ENCODE results near the gene WNT5A. TPM values are rescaled to one million over a fixed set of nuclear protein-coding genes. Genes with fewer than 3 reads are reported as not detected.

The WNT5A gene
- total RNA-seq, 2 experiments from 2014 or later = not detected

- DNase-seq = no peak
- Mint-ChIP-seq H3K4me1 (peaks cover 15% of the 10 kb centered on the region), H3K27ac (no peak overlapping the region), H3K4me3 (no peak overlapping the region), H3K27me3 (peaks cover 59% of the 10 kb centered on the region), H3K36me3 (no peaks in the 10 kb centered on the region), H3K9me3 (no peaks in the 10 kb centered on the region)
Measured at GRCh38 chr3:55490276-55490913, 3.3 kb upstream of the WNT5A start.

- Mint-ChIP-seq H3K27ac (no peak overlapping the region), H3K4me3 (no peak overlapping the region), H3K4me1 (peaks cover 15% of the 10 kb centered on the region), H3K27me3 (peaks cover 65% of the 10 kb centered on the region), H3K36me3 (no peaks in the 10 kb centered on the region), H3K9me3 (no peaks in the 10 kb centered on the region)
- no peak for DNase-seq
Measured at GRCh38 chr3:55489798-55490132, 2.7 kb upstream of the WNT5A start.

GRCh38 chr3:55488398-55489055 lies 1.4 kb upstream of the WNT5A start:
- Mint-ChIP-seq H3K9me3 (no peaks in the 10 kb centered on the region), H3K4me3 (peak overlapping the region; percentile 29), H3K27ac (no peak overlapping the region), H3K36me3 (no peaks in the 10 kb centered on the region), H3K27me3 (peaks cover 78% of the 10 kb centered on the region), H3K4me1 (peaks cover 15% of the 10 kb centered on the region)
- no peak for DNase-seq

- no peaks in the 10 kb centered on the region for H3K36me3 Mint-ChIP-seq
- H3K27me3 Mint-ChIP-seq = peaks cover 86% of the 10 kb centered on the region
- H3K27ac Mint-ChIP-seq = no peak overlapping the region
- no peak for DNase-seq
- peaks cover 20% of the 10 kb centered on the region for H3K4me1 Mint-ChIP-seq
- H3K4me3 Mint-ChIP-seq = peak overlapping the region; percentile 67
- H3K9me3 Mint-ChIP-seq = no peaks in the 10 kb centered on the region
Measured at GRCh38 chr3:55487381-55488241, 505 bp upstream of the WNT5A start.

- peaks cover 94% of the 10 kb centered on the region for H3K27me3 Mint-ChIP-seq
- no peaks in the 10 kb centered on the region for H3K36me3 Mint-ChIP-seq
- H3K9me3 Mint-ChIP-seq = no peaks in the 10 kb centered on the region
- peaks cover 20% of the 10 kb centered on the region for H3K4me1 Mint-ChIP-seq
- peak overlapping the region; percentile 34 for H3K4me3 Mint-ChIP-seq
- H3K27ac Mint-ChIP-seq = no peak overlapping the region
- no peak for DNase-seq
Measured at GRCh38 chr3:55486101-55486856, 827 bp downstream of the WNT5A start.

GRCh38 chr3:55484801-55485791 lies 2.0 kb downstream of the WNT5A start:
- Mint-ChIP-seq H3K36me3 (no peaks in the 10 kb centered on the region), H3K4me3 (no peak overlapping the region), H3K27me3 (peaks cover 96% of the 10 kb centered on the region), H3K27ac (no peak overlapping the region), H3K9me3 (no peaks in the 10 kb centered on the region), H3K4me1 (peaks cover 20% of the 10 kb centered on the region)
- DNase-seq = peak; percentile 61

GRCh38 chr3:55484191-55484689 lies 2.9 kb downstream of the WNT5A start:
- no peak overlapping the region for H3K4me3 Mint-ChIP-seq
- H3K36me3 Mint-ChIP-seq = no peaks in the 10 kb centered on the region
- peaks cover 98% of the 10 kb centered on the region for H3K27me3 Mint-ChIP-seq
- H3K4me1 Mint-ChIP-seq = peaks cover 20% of the 10 kb centered on the region
- H3K9me3 Mint-ChIP-seq = no peaks in the 10 kb centered on the region
- no peak for DNase-seq
- no peak overlapping the region for H3K27ac Mint-ChIP-seq

GRCh38 chr3:55483196-55484095 lies 3.7 kb downstream of the WNT5A start:
- Mint-ChIP-seq H3K27me3 (peaks cover 91% of the 10 kb centered on the region), H3K27ac (no peak overlapping the region), H3K9me3 (no peaks in the 10 kb centered on the region), H3K4me1 (peaks cover 20% of the 10 kb centered on the region), H3K4me3 (no peak overlapping the region), H3K36me3 (no peaks in the 10 kb centered on the region)
- DNase-seq = no peak

- Mint-ChIP-seq H3K4me3 (no peak overlapping the region), H3K27me3 (peaks cover 87% of the 10 kb centered on the region), H3K27ac (no peak overlapping the region), H3K4me1 (peaks cover 18% of the 10 kb centered on the region), H3K9me3 (no peaks in the 10 kb centered on the region), H3K36me3 (no peaks in the 10 kb centered on the region)
- no peak for DNase-seq
Measured at GRCh38 chr3:55482496-55483195, 4.5 kb downstream of the WNT5A start.

GRCh38 chr3:55481744-55482495 lies 5.2 kb downstream of the WNT5A start:
- H3K4me1 Mint-ChIP-seq = peaks cover 12% of the 10 kb centered on the region
- no peak overlapping the region for H3K4me3 Mint-ChIP-seq
- peaks cover 86% of the 10 kb centered on the region for H3K27me3 Mint-ChIP-seq
- no peak overlapping the region for H3K27ac Mint-ChIP-seq
- no peaks in the 10 kb centered on the region for H3K36me3 Mint-ChIP-seq
- DNase-seq = no peak
- no peaks in the 10 kb centered on the region for H3K9me3 Mint-ChIP-seq

GRCh38 chr3:55480911-55481743 lies 6.0 kb downstream of the WNT5A start:
- Mint-ChIP-seq H3K4me3 (no peak overlapping the region), H3K9me3 (no peaks in the 10 kb centered on the region), H3K27me3 (peaks cover 84% of the 10 kb centered on the region), H3K4me1 (peaks cover 8% of the 10 kb centered on the region), H3K27ac (no peak overlapping the region), H3K36me3 (no peaks in the 10 kb centered on the region)
- no peak for DNase-seq

Data from activated naive CD8-positive, alpha-beta T cell treated with anti-CD3 and anti-CD28 coated beads for 36 hours (primary cell).